A673 (cell line): ENCODE measurements around the gene SLC38A9. TPM values are rescaled to one million over a fixed set of nuclear protein-coding genes. Genes with fewer than 3 reads are reported as not detected.

Source experiments
- BruUV-seq: library from RNA; stranded (reverse); fragments of 400-500 nt; replicated peaks from 2 replicates; lab custom pipeline; 2021; lab: Mats Ljungman, UMichigan
- CTCF ChIA-PET: fragments of 300-600 bp; sonication (Branson Sonifier 250); formaldehyde crosslinking; loops from one replicate; lab custom pipeline; 2022; ENCODE audit warnings: antibody characterized with exemption; lab: Charles Lee
- POLR2A ChIA-PET: fragments of 300-600 bp; sonication (Branson Sonifier 250); formaldehyde crosslinking; loops from one replicate; lab custom pipeline; 2022; ENCODE audit warnings: antibody characterized with exemption; ENCODE audit not compliant: low non-redundant PET; lab: Charles Lee
- DNase-seq: peaks from one replicate; pipeline ENCODE4 v3.0.0-alpha.2; 2015; ENCODE audit warnings: low spot score
- H3K27ac ChIP-seq: fragments of 200-600 bp; sonication (generic); 2 replicates; pipeline ENCODE4 v1.5.1; 2016; ENCODE audit warnings: mixed run types, low read depth, mild to moderate bottlenecking, mixed read lengths, antibody characterized with exemption, low read length; ENCODE audit not compliant: poor library complexity, severe bottlenecking
- H3K27me3 ChIP-seq: fragments of 200-600 bp; sonication (generic); replicated peaks from 2 replicates; pipeline ENCODE4 v1.6.1; 2017; ENCODE audit warnings: mixed run types, low read depth, mild to moderate bottlenecking, mixed read lengths, antibody characterized with exemption, low read length; ENCODE audit not compliant: insufficient read depth, poor library complexity
- H3K36me3 ChIP-seq: fragments of 200-600 bp; sonication (generic); 2 replicates; pipeline ENCODE4 v1.6.1; 2016; ENCODE audit warnings: mixed run types, mild to moderate bottlenecking, mixed read lengths, antibody characterized with exemption, low read length; ENCODE audit not compliant: insufficient read depth, poor library complexity, severe bottlenecking
- H3K4me1 ChIP-seq: fragments of 200-600 bp; sonication (generic); 2 replicates; pipeline ENCODE4 v1.6.1; 2017; ENCODE audit warnings: mixed run types, mild to moderate bottlenecking, mixed read lengths, antibody characterized with exemption, low read length; ENCODE audit not compliant: insufficient read depth, poor library complexity, severe bottlenecking
- H3K4me3 ChIP-seq: fragments of 200-600 bp; sonication (generic); 2 replicates; pipeline ENCODE4 v1.5.1; 2016; ENCODE audit warnings: low read depth, mixed run types, mild to moderate bottlenecking, mixed read lengths, low read length; ENCODE audit not compliant: poor library complexity, severe bottlenecking
- H3K9me3 ChIP-seq: fragments of 200-600 bp; sonication (generic); 2 replicates; pipeline ENCODE4 v1.6.1; 2016; ENCODE audit warnings: mixed run types, low read depth, mild to moderate bottlenecking, mixed read lengths, antibody characterized with exemption, low read length; ENCODE audit not compliant: poor library complexity, severe bottlenecking
- CTCF ChIP-seq: fragments of 300-800, 200-600 bp; sonication (generic); conservative IDR thresholded peaks from 2 replicates; pipeline ENCODE4 v1.5.1; 2017; ENCODE audit warnings: low read depth, mild to moderate bottlenecking, antibody characterized with exemption, low read length, moderate library complexity, mixed read lengths
- EZH2 ChIP-seq: fragments of 200-600 bp; sonication (generic); IDR thresholded peaks from 2 replicates; pipeline ENCODE4 v1.6.1; 2017; ENCODE audit warnings: borderline replicate concordance, low read depth, mild to moderate bottlenecking, mixed read lengths, antibody characterized with exemption, low read length; ENCODE audit not compliant: poor library complexity, severe bottlenecking
- intact Hi-C: fragments of 100-400 bp; cut with micrococcal nuclease; formaldehyde crosslinking; loops from one replicate; pipeline ENCODE4 v1.10.0; 2022; ENCODE audit not compliant: unreplicated experiment
- total RNA-seq: library from RNA; stranded (reverse); gene quantifications from 2 replicates; pipeline ENCODE4 v1.2.3, GENCODE V29; 2021

The SLC38A9 gene
- total RNA-seq, 1 experiment from 2014 or later, result 22.1 TPM

GRCh38 chr5:55592388-55593114, 119.6 kb downstream of the SLC38A9 start:
- ChIA-PET POLR2A (interaction anchor here (0.6 kb wide), 1 partner anchor 48 kb away, joined by 3 read pairs; no protein-coding TSS in a partner anchor), CTCF (no interaction called here)
- no peaks in the 10 kb centered on the region for H3K36me3 ChIP-seq

DNA sequence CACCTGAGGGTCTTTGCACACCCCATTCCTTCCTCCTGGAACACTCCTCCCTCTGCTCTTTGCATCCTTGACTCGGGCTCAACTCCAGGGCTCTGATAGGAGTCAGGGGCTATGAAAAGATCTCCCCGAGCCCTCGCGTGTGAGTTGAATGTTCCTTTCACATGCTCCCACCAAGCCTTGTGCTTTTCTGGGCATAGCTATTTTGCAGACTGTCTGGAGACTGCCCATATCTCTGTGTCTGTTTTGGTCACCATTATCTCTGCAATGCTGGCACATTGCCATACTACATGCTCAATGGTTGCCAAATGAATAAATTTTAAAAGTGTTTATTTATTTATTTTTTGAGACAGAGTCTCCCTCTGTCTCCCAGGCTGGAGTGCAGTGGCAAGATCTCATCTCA, 120.4 kb downstream of the SLC38A9 start:
- H3K4me1 ChIP-seq, result peaks cover 18% of the 10 kb centered on the region
- no peak for DNase-seq
- peak overlapping the region; percentile 54 for H3K27ac ChIP-seq
- no peak overlapping the region for H3K4me3 ChIP-seq
- intact Hi-C loops, result no loop called here
- H3K36me3 ChIP-seq, result no peaks in the 10 kb centered on the region
- CTCF ChIA-PET, result no interaction called here
- no peaks in the 10 kb centered on the region for H3K9me3 ChIP-seq
- POLR2A ChIA-PET, result no interaction called here
- no TSS peak for BruUV-seq
- TF ChIP-seq EZH2 (no peak), CTCF (no peak)
- H3K27me3 ChIP-seq, result no peaks in the 10 kb centered on the region

More at GRCh38 chr5:55592388-55593114, 119.6 kb downstream of the SLC38A9 start:
- Histone ChIP-seq H3K4me3 (peak overlapping the region; percentile 7), H3K27ac (peak overlapping the region; percentile 54), H3K4me1 (peaks cover 26% of the 10 kb centered on the region), H3K9me3 (no peaks in the 10 kb centered on the region), H3K27me3 (no peaks in the 10 kb centered on the region)
- TF ChIP-seq CTCF, result no peak
- no peak for TF ChIP-seq EZH2
- intact Hi-C loops, result no loop called here
- no TSS peak for BruUV-seq
- DNase-seq, result no peak

DNA sequence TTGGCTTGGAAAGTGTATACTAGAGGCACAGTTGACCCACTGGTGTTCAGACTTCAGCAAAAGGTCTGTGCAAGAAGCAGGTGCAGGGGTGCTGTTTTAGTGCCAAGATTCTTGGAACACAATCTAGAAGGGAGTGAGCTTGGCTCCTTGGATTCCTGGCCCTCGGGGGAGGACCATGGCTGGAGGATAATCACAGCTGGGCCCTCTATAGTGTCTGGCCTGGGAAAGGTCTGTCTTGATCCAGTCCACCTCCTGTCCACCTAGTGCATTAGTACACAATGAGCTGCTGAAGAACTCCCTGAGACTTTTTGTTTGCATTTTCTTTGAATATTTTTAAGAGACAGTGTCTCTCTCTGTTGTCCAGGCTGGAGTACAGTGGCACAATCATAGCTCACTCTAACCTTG, 126.9 kb downstream of the SLC38A9 start:
- Histone ChIP-seq H3K9me3 (no peaks in the 10 kb centered on the region), H3K27me3 (no peaks in the 10 kb centered on the region), H3K27ac (no peak overlapping the region), H3K4me3 (no peak overlapping the region), H3K4me1 (no peaks in the 10 kb centered on the region), H3K36me3 (no peaks in the 10 kb centered on the region)
- no peak for DNase-seq
- TF ChIP-seq EZH2, result no peak
- no peak for TF ChIP-seq CTCF
- intact Hi-C loops, result no loop called here
- POLR2A ChIA-PET, result no interaction called here
- CTCF ChIA-PET, result no interaction called here
- BruUV-seq, result no TSS peak
